GM10266 (cell line): ENCODE results near the gene OR4F15.
A peak's percentile ranks its signal among the peaks of the same experiment; 100 is the strongest.
"Not testable (repeated sequence)": the region's sequence is repeated elsewhere in the genome, so short reads cannot be mapped to it uniquely, and the experiment has no call there.

Experiments used
- DNase-seq: peaks from one replicate; pipeline ENCODE4 v3.0.0; 2012; ENCODE audit errors: extremely low spot score
- TF ChIP-seq, protein P1 (sequence below): IDR thresholded peaks from 2 replicates; pipeline ENCODE4 v1.5.1; 2012; ENCODE audit warnings: mild to moderate bottlenecking, low read depth; ENCODE audit not compliant: control insufficient read depth, insufficient read depth; ENCODE audit errors: missing control alignments

The OR4F15 gene, protein sequence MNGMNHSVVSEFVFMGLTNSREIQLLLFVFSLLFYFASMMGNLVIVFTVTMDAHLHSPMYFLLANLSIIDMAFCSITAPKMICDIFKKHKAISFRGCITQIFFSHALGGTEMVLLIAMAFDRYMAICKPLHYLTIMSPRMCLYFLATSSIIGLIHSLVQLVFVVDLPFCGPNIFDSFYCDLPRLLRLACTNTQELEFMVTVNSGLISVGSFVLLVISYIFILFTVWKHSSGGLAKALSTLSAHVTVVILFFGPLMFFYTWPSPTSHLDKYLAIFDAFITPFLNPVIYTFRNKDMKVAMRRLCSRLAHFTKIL

DNA sequence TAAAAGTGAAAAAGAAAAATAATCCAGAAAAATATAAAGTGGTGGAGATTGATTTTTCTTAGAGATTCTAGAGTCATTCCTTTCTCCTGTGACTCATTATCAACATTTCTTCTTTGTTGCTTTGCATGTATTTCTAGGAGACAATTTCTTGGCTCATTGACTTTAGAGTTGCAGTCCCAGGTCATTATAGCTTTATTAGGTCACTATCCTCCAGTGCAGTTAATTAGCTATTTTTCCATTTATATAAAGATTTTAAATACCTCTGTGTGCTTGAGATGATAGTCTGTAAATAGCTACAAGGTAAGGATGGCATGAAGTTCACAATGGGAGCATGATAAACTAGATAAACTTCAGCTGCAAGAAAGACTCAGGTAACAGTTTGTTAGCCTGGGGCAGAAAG lies at the start of gene OR4F15:
TSS of gene OR4F15 (plus strand) at position 301 of the 400 bp plus-strand sequence. CDS start 5,985 bp downstream, outside the sequence.
- DNase-seq: no peak
- TF ChIP-seq, protein P1, sequence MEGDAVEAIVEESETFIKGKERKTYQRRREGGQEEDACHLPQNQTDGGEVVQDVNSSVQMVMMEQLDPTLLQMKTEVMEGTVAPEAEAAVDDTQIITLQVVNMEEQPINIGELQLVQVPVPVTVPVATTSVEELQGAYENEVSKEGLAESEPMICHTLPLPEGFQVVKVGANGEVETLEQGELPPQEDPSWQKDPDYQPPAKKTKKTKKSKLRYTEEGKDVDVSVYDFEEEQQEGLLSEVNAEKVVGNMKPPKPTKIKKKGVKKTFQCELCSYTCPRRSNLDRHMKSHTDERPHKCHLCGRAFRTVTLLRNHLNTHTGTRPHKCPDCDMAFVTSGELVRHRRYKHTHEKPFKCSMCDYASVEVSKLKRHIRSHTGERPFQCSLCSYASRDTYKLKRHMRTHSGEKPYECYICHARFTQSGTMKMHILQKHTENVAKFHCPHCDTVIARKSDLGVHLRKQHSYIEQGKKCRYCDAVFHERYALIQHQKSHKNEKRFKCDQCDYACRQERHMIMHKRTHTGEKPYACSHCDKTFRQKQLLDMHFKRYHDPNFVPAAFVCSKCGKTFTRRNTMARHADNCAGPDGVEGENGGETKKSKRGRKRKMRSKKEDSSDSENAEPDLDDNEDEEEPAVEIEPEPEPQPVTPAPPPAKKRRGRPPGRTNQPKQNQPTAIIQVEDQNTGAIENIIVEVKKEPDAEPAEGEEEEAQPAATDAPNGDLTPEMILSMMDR: no peak

DNA sequence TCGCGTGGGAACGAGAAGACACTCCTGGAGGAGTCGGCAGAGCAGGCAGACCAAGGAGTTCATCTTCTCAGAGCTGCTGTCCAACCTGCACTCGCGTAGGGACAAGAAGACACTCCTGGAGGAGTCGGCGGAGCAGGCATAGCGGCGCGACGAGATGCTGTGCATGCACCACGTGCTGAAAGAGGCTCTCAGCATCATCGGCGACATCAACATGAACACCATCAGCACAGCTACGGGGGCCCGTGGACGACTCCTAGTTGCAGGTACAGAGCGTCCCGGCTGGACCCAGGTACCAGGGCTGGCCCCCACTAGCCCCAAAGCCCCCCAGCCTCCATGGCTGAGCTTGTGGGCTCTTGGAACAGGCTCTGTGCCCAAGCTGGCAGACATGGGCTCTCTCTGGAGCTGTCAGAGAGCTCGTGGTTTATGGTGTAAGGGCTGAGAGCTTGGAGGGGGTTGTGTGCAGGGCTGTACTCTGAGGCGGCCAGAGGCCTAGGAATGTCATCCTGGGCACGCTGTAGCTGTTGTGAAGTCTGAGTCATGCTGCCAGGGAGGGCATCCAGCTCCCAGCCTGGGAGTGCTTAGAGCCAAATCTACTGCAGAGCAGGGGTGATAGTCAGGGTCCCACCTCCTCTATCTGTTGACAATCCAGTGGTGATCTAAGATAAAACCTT lies 47.2 kb upstream of the OR4F15 start:
- not testable (repeated sequence) for DNase-seq

DNA sequence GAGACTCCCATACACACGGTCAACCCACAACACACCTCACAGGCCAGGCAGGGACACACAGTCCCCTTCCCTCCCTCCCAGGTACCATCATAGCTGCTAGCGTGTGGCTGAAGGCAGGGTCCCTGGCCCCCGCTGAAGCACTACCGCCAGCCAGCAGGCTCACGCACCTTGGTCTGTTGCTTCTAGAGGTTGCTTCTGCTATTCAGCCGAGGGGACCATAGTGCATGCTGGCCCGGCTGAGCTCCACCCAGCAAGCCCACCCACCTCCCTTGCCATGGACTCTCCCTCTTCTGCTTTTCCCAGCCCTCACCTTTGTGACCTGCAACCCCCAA lies 46.7 kb upstream of the OR4F15 start:
- DNase-seq: not testable (repeated sequence)

DNA sequence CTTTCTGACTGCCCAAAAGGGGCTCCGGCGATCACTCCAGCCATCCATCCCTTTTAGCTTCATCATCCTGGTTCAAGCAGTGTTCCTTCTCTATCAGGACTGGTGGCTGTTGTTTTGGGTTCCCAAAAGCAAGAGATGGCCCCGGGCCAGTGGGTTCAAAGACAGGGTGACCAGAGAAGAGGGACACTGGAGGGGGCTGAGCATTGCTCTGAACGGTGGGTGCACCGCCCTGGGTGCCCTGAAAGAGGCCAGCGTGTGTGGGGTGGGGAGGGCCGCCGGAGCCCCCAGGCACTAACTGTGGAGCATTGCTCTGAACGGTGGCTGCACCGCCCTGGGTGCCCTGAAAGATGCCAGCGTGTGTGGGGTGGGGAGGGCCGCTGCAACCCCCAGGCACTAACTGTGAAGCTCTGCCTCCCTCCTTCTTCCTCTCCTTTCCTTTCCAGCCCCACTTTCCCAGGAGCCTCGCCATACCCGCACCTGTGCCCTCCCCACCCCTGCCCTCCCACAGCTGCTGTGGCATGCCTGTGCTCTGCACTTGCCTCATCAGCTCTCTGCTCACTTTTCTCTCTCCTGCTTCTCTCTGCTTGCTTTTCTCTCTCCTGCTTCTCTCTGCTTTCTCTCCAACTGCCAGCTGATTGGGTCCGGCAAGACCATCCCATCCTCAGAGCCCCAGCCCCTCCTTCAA lies 46.1 kb upstream of the OR4F15 start:
- DNase-seq: no peak
- TF ChIP-seq, protein P1: no peak

DNA sequence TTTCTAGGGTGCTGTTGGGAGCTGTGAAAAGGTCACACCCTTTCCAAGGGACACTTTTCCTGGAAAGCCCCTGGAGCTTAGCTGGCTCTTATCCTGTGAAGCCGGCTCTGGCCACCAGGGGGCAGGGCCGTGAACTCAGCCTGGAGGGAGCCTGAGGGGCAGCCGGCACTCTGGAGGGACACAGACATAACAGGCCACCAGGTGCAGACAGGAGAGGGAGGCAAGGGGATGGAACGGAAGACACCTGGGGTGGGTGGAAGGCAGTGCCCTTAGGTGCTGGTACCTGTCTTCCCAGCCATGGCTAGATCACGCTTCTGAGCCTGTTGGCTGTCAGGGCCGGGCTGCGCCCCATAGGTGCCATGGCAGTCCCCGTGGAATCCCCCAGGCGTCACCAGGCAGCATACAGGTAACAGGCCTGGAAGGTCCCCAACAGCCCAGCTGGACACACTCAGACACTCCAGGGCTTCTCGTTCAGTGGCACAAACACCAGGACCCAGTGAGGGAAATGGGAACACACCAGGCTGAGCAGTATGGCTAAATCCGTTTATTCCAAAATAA lies 44.8 kb upstream of the OR4F15 start:
- not testable (repeated sequence) for DNase-seq

DNA sequence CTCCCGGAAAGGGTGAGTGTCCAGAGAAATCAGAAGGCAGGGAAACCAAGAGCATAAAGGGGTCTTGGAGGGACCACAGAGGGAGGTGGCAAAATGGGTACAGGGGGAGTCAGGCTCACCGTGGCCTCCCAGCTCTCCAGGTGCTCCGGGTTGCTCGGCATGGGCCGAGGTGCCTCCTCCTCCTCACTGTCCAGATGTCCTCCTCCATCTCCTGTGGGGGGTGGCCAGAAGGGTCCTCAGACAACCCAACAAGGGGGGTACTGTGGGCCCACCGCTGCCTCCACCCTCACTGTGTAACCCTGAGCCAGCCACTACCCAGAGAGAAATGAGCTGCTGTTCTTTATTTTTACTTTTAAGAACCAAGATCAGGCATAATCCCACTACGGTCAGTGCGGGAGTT lies 39.1 kb upstream of the OR4F15 start:
- TF ChIP-seq, protein P1: no peak
- no peak for DNase-seq

DNA sequence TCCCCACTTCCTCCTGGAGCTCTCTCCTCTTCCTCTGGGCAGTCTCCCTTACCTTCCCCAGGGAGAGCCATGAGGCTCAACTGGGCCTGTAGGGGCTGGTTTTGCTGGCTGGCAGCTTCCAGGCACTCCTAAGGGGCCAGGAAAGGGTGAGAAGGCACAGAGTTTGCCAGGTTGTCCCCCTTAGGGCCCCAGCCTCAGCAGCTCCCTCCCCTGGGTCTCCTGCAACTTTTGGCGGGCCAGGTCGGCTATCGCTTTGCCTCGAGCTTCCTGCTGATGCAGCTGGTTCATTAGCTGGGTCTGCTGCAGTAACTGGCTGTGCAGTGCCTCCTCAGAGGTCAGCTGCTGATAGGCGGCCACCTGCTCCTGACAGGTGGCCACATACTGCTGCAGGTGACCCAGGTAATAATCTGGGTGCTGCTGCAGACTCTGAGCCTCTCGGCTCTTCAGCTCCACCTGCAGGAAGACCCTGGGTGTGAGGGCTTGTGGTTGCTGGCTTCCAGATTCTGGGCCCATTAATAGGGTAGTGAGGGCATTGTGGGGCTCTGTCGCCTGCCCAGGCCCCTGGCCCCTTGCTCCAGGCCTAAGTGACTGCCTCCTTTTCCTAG lies 38.4 kb upstream of the OR4F15 start:
- no peak for DNase-seq

DNA sequence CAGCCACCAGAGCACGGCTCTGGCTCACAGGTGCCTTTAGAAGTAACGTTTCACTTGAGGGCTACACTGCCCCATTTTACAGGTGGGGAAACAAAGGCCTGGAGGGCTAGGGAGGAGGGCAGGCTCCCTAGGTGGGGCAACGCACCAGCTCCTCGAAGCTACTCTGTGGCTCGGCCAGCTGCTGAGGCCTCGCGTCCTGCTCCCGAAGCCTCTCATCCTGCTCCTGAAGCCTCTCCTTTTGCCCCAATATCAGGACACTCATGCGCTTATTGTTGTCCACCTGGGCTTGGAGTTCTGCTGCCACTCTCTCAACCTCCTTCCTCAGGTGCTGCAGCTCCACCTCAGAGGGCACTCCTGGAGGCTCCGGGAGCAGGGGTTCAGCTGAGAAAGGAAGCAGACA lies 36.9 kb upstream of the OR4F15 start:
- no peak for DNase-seq
- TF ChIP-seq, protein P1: no peak

More for the DNA sequence above, 38.4 kb upstream of the OR4F15 start:
- TF ChIP-seq, protein P1: peak; percentile 42

DNA sequence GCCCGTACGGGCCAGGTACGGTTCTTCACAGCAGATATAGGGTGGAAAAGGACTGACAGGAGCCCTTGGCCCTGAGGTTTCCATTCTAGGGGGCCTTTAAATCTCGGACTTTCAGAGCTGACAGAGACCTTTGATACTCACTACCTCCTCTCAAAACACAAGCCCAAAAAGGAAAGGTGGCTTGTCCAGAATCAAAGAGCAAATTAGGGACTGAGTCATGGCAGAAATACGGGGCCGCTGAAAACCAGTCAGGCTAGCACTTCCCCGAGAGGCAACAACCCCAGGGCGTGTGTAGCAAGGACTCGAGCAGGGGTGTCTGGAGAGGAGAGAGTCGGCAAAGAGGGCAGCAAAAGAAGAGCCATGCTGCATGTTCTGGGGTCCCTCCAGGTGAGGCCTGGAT lies 33.4 kb upstream of the OR4F15 start:
- DNase-seq: not testable (repeated sequence)

DNA sequence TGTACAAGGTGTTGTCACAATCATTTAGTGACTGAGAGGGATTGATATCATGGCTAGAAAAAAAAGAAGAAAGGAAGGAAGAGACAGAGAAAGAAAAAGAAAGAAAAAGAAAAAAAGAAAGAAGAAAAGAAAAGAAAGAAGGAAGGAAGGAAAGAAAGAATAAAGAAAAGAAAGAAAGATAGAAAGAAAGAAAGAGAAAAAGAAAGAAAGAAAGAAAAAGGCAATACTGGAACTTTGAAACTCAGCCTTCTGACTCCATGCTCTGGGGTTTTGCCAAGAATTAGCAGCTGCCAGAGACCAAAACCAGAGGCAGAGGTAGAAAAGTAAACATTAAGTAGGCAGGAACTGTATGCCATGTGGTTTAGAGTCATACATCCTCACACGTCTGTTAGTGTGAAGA lies 31.8 kb upstream of the OR4F15 start:
- not testable (repeated sequence) for DNase-seq
